Measurements from ENCODE around the gene PTPRQ. TPM values are rescaled to one million over a fixed set of nuclear protein-coding genes. Genes with fewer than 3 reads are reported as not detected.

The PTPRQ gene
- total RNA-seq, 2 donors from 2014 or later, result not detected

- intact Hi-C loops (cut with DNase I, micrococcal nuclease), result no loop called here
- ATAC-seq (no peak), DNase-seq (no peak)
Observed at GRCh38 chr12:80679346-80680131, 235.5 kb downstream of the PTPRQ start.

DNA sequence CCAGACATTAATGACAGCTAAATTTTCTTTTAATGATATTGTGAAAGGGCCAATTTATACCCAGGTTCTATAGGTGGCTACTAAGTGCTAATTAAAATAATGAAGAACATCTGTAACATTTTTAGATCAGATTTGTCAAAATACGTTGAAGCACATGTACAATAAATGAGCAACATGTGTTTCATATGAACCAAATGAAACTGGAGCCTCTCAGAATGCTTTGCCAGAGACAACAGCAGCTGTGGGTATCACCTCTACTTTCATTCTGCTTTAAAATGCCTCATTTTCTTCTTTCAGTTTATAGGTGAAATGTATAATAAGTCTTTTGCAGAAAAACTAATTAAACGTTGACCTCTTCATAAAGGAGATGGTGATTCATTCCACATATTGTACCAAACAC, 237.3 kb downstream of the PTPRQ start:
- DNase-seq, result no peak
- ATAC-seq, result no peak
- intact Hi-C loops (cut with DNase I, micrococcal nuclease), result no loop called here

DNA sequence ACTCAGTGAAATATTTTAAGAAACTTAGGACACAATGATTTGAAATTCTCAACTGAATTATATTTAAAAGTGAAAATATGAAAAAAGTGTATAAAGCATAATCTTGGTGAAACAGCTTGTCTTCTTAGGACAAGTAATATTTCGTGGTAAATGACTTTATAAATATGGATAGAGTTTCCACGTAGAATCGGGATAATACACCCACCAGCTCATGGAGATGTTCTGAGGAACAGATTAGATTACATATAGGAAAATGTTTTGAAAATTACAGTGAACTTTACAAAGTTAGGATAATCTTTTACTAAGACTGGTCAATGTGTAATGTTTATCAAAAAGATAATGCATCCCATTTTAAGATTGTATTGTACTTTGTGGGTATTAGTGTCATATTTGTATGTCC, 237.8 kb downstream of the PTPRQ start:
- intact Hi-C loops (cut with DNase I, micrococcal nuclease), result no loop called here
- ATAC-seq (no peak), DNase-seq (no peak)

GRCh38 chr12:80684077-80684495, 240.1 kb downstream of the PTPRQ start:
- intact Hi-C loops (cut with DNase I, micrococcal nuclease), result no loop called here
- no peak for ATAC-seq
- DNase-seq, result no peak

DNA sequence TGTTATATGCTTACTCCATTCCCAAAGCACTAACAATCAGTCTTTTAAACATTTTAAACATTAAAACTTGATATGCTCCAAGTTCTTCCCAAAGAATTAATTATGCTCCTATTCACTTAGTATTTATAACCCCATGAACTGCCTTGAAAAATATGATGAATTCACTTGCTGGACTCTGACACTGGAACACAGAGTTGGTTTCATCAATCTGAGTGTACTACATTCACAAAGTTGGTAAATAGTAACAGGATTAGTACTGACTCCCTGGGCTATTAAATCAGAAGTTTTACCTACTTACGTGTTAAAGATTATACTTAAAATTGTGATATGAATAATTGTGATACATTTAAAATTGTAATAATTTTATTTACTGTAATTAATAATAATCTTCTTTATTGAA, 246.1 kb downstream of the PTPRQ start:
- no peak for DNase-seq
- intact Hi-C loops (cut with DNase I, micrococcal nuclease), result no loop called here
- ATAC-seq, result no peak

GRCh38 chr12:80690513-80690912, 246.5 kb downstream of the PTPRQ start:
- intact Hi-C loops (cut with DNase I, micrococcal nuclease), result no loop called here
- DNase-seq (no peak), ATAC-seq (no peak)

DNA sequence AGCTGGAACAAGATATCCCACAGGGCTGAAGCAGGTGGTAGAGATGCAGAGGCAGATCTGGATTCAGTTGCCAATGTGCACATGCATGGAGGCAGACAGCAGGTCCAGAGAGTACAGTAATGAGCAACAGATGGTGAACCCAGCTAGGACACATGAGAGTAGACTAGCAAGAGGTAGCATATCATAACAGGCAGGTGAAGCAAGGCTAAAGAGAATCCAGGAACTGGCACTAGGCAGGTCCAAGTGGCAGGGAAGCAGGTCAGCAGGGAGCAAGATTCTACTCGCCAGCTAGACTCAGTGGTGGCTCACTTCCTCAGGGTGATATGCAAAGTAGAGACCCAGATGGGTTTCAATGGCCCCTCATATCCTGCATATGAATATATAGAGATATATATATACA, 248.1 kb downstream of the PTPRQ start:
- intact Hi-C loops (cut with DNase I, micrococcal nuclease), result no loop called here
- no peak for DNase-seq
- no peak for ATAC-seq

- DNase-seq (no peak), ATAC-seq (no peak)
- intact Hi-C loops (cut with DNase I, micrococcal nuclease), result no loop called here
Observed at GRCh38 chr12:80697270-80697887, 253.3 kb downstream of the PTPRQ start.

GRCh38 chr12:80698256-80698655, 254.2 kb downstream of the PTPRQ start:
- DNase-seq (no peak), ATAC-seq (no peak)
- intact Hi-C loops (cut with DNase I, micrococcal nuclease), result no loop called here

GRCh38 chr12:80698847-80699542, 255.0 kb downstream of the PTPRQ start:
- DNase-seq, result no peak
- no peak for ATAC-seq
- intact Hi-C loops (cut with DNase I, micrococcal nuclease), result no loop called here

GRCh38 chr12:80700327-80700726, 256.3 kb downstream of the PTPRQ start:
- no peak for ATAC-seq
- no peak for DNase-seq
- intact Hi-C loops (cut with DNase I, micrococcal nuclease), result no loop called here

GRCh38 chr12:80701388-80701787, 257.4 kb downstream of the PTPRQ start:
- DNase-seq (no peak), ATAC-seq (no peak)
- intact Hi-C loops (cut with DNase I, micrococcal nuclease), result no loop called here

GRCh38 chr12:80702889-80703805, 259.1 kb downstream of the PTPRQ start:
- no peak for ATAC-seq
- intact Hi-C loops (cut with DNase I, micrococcal nuclease), result no loop called here
- DNase-seq, result no peak

- ATAC-seq (no peak), DNase-seq (no peak)
- intact Hi-C loops (cut with DNase I, micrococcal nuclease), result no loop called here
Observed at GRCh38 chr12:80704420-80704819, 260.4 kb downstream of the PTPRQ start.

- intact Hi-C loops (cut with DNase I, micrococcal nuclease), result no loop called here
- ATAC-seq (no peak), DNase-seq (no peak)
Observed at GRCh38 chr12:80707126-80707829, 263.2 kb downstream of the PTPRQ start, which contains the start of gene MYF6. Gene MYF6, plus strand, starts transcription at chr12:80707634. Its CDS starts 86 bp downstream, at chr12:80707720.

GRCh38 chr12:80707830-80708258, 263.8 kb downstream of the PTPRQ start:
- no peak for DNase-seq
- no peak for ATAC-seq
- intact Hi-C loops (cut with DNase I, micrococcal nuclease), result no loop called here

DNA sequence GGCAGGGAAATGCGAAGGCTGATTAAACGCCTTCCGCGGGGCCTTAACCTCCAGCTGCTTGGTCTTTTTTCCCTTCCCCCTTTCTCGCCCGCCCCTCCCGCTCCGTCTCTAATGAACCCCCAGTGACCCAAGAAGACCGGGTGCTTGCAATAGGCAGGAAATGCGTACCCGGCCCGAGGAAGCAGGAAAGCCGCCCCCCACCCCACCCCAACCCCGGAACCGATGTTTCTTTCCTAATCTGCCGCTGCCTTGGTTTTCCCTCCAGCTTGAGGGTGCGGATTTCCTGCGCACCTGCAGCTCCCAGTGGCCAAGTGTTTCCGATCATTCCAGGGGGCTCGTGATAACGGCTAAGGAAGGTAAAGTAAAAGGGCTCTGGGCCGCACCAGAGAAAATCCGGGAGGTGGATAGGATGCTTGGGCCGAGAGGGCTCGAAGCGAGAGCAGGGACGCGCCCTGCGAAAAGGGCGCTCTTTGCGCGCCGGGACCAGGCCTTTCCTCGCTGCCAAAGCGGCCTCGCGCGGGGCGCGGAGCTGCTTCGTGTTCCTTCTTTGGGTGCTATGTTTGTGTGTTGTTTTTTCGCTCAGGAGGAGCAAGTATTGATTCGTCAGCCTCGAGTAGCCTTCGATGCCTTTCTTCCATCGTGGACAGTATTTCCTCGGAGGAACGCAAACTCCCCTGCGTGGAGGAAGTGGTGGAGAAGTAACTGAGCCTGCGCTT, 264.4 kb downstream of the PTPRQ start:
- intact Hi-C loops (cut with DNase I, micrococcal nuclease), result no loop called here
- DNase-seq (no peak), ATAC-seq (no peak)

DNA sequence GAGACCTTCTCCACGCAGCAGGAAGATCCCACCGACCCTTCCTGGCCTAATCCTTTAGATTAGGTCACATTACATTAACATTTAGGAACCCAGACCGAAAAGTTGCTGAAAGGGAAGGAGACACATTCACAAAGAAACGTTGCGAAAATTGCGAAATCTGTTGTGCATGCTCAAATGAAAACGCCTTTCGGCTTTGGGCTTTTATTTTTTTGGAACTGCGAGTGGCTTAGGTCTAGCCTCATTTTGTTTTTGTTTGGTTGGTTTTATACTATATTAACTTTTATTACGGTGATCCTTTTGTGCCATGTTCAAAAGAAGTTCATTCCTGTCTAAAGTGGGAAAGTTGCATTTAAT, 264.9 kb downstream of the PTPRQ start:
- no peak for DNase-seq
- no peak for ATAC-seq
- intact Hi-C loops (cut with DNase I, micrococcal nuclease), result no loop called here
